ENCODE measurements around the gene BTBD9.

Gene BTBD9

DNA sequence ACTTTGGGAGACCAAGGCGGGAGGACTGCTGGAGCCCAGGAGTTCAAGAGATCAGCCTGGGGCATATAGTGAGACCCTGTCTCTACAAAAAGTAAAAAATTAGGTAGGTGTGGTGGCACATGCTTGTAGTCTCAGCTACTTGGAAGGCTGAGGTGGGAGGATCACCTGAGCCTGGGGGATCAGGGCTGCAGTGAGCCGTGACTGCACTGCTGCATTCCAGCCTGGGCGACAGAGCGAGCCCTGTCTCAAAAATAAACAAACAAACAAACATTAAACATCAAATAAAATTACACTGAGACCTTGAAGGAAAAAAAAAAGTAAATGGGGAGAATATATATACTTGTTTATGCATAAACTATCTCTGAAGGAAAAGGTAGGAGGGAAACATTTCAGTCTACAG lies 432.4 kb downstream of the BTBD9 start:
- H3K4me1 ChIP-seq (ENCODE audit: control insufficient read depth in 5 of 5, insufficient read depth in 5 of 5, low read length in 5 of 5): peaks cover 0 to 8% (median 3%) of the 10 kb centered on the region in 5 donors

DNA sequence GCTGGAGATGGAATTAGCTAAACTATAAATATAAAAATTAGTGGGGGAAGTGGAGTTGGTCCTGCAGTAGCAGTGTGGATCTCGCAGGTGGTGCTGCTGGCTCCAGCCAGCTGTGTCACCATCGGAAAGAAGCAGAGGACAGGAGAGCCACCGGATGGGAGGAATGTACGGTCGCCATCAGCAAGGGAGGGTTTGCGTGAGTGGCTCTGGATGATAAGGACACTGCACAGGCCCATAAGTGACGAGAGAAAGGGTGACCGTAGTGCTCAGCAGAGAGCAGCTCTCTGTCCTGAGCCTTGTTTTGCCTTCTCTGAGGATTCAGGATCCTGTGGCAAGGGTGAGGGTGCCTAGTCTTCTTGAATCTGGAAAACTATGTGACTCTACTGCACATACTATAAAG lies 441.5 kb downstream of the BTBD9 start:
- Histone ChIP-seq H3K4me1 (ENCODE audit: control insufficient read depth in 5 of 5, insufficient read depth in 5 of 5, low read length in 5 of 5) (no peaks in the 10 kb centered on the region), H3K9me3 (ENCODE audit: control insufficient read depth in 5 of 5, low read length in 5 of 5) (no peaks in the 10 kb centered on the region), H3K27me3 (ENCODE audit: control insufficient read depth in 5 of 5, insufficient read depth in 4 of 5, low read length in 5 of 5) (no peaks in the 10 kb centered on the region), H3K9ac (ENCODE audit: low read length in 5 of 5) (no peak overlapping the region), H3K4me3 (ENCODE audit: low read depth in 1 of 5, low read length in 5 of 5) (no peak overlapping the region), H3K27ac (ENCODE audit: low read depth, low read length) (no peak overlapping the region), H3K36me3 (ENCODE audit: control insufficient read depth in 5 of 5, insufficient read depth in 5 of 5, low read length in 5 of 5) (no peaks in the 10 kb centered on the region)

More for the DNA sequence above, 432.4 kb downstream of the BTBD9 start:
- no peak overlapping the region for H3K27ac ChIP-seq (ENCODE audit: low read depth, low read length)
- no peaks in the 10 kb centered on the region for H3K27me3 ChIP-seq (ENCODE audit: control insufficient read depth in 5 of 5, insufficient read depth in 4 of 5, low read length in 5 of 5)
- peaks cover 0 to 3% (median 0%) of the 10 kb centered on the region in 5 donors for H3K9me3 ChIP-seq (ENCODE audit: control insufficient read depth in 5 of 5, low read length in 5 of 5)
- H3K9ac ChIP-seq (ENCODE audit: low read length in 5 of 5): no peak overlapping the region
- peaks cover 0 to 3% (median 0%) of the 10 kb centered on the region in 5 donors for H3K36me3 ChIP-seq (ENCODE audit: control insufficient read depth in 5 of 5, insufficient read depth in 5 of 5, low read length in 5 of 5)
- no peak overlapping the region for H3K4me3 ChIP-seq (ENCODE audit: low read depth in 1 of 5, low read length in 5 of 5)

DNA sequence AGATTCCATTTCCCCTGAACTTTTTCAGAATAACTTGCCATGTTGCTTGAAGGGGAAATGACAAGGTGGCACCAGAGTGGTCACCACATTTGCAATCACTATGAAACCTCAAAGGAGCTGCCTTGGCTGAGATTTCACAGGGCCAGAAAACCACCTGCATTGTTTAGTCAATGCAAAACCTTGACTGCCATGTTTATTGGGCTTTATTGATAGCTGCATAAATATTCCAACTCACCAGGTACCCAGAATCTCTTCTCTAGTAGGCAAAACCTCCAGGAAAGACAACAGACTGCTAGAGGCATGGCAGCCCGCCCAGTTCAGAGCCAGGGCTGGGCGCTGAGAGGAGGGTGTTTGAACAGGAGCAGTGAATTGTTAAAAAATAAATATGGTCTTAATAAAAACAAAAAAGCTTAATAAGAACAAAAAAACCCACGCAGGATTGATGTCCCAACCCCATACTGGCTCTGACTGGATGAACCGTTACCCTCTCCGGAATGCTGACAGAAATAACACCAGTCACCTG lies 444.6 kb downstream of the BTBD9 start:
- no peak overlapping the region for H3K4me3 ChIP-seq (ENCODE audit: low read depth in 1 of 5, low read length in 5 of 5)

DNA sequence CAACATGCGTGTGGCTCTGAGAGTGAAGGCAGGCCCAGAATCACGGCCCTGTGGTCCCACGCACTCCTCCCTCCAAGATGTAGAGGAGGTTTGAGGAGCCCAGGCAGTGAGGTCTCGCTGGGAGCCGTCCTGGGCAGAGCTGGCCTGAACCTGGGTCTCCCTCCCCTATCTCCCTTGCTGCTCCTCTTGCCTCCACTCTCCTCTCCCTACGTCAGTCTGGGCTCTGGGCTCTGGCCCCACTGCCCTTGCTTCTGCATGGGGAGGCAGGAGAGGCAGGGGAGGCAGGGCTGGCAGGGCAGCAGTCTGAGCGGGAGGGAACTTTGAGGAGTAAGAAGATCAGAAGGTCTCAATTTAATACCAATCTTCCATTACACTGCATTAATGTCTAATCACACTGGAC lies 445.1 kb downstream of the BTBD9 start:
- no peaks in the 10 kb centered on the region for H3K36me3 ChIP-seq (ENCODE audit: control insufficient read depth in 5 of 5, insufficient read depth in 5 of 5, low read length in 5 of 5)
- no peaks in the 10 kb centered on the region for H3K27me3 ChIP-seq (ENCODE audit: control insufficient read depth in 5 of 5, insufficient read depth in 4 of 5, low read length in 5 of 5)
- H3K4me1 ChIP-seq (ENCODE audit: control insufficient read depth in 5 of 5, insufficient read depth in 5 of 5, low read length in 5 of 5): no peaks in the 10 kb centered on the region

More for the DNA sequence above, 444.6 kb downstream of the BTBD9 start:
- Histone ChIP-seq H3K36me3 (ENCODE audit: control insufficient read depth in 5 of 5, insufficient read depth in 5 of 5, low read length in 5 of 5) (no peaks in the 10 kb centered on the region), H3K9me3 (ENCODE audit: control insufficient read depth in 5 of 5, low read length in 5 of 5) (no peaks in the 10 kb centered on the region), H3K9ac (ENCODE audit: low read length in 5 of 5) (no peak overlapping the region), H3K4me1 (ENCODE audit: control insufficient read depth in 5 of 5, insufficient read depth in 5 of 5, low read length in 5 of 5) (no peaks in the 10 kb centered on the region), H3K27me3 (ENCODE audit: control insufficient read depth in 5 of 5, insufficient read depth in 4 of 5, low read length in 5 of 5) (no peaks in the 10 kb centered on the region), H3K27ac (ENCODE audit: low read depth, low read length) (no peak overlapping the region)

DNA sequence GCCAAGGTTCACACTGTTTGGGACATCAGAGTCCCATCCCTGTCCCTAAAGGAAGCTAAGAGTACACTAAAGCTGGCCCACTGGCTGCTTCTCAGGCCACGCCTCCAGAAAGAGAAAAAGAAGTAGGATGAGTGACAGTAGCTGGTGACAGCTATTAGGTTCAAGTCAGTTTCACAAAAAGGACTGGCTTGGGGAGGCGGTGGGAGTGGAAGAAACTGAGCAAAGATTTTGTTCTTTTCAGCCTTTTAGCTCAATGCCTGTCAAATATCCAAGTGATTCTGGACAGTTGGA lies 445.5 kb downstream of the BTBD9 start:
- Histone ChIP-seq H3K9me3 (ENCODE audit: control insufficient read depth in 5 of 5, low read length in 5 of 5) (no peaks in the 10 kb centered on the region), H3K27ac (ENCODE audit: low read depth, low read length) (no peak overlapping the region), H3K9ac (ENCODE audit: low read length in 5 of 5) (no peak overlapping the region), H3K36me3 (ENCODE audit: control insufficient read depth in 5 of 5, insufficient read depth in 5 of 5, low read length in 5 of 5) (no peaks in the 10 kb centered on the region), H3K27me3 (ENCODE audit: control insufficient read depth in 5 of 5, insufficient read depth in 4 of 5, low read length in 5 of 5) (no peaks in the 10 kb centered on the region), H3K4me3 (ENCODE audit: low read depth in 1 of 5, low read length in 5 of 5) (no peak overlapping the region), H3K4me1 (ENCODE audit: control insufficient read depth in 5 of 5, insufficient read depth in 5 of 5, low read length in 5 of 5) (no peaks in the 10 kb centered on the region)

More for the DNA sequence above, 445.1 kb downstream of the BTBD9 start:
- H3K9me3 ChIP-seq (ENCODE audit: control insufficient read depth in 5 of 5, low read length in 5 of 5): no peaks in the 10 kb centered on the region
- H3K9ac ChIP-seq (ENCODE audit: low read length in 5 of 5): no peak overlapping the region
- no peak overlapping the region for H3K4me3 ChIP-seq (ENCODE audit: low read depth in 1 of 5, low read length in 5 of 5)
- H3K27ac ChIP-seq (ENCODE audit: low read depth, low read length): no peak overlapping the region

DNA sequence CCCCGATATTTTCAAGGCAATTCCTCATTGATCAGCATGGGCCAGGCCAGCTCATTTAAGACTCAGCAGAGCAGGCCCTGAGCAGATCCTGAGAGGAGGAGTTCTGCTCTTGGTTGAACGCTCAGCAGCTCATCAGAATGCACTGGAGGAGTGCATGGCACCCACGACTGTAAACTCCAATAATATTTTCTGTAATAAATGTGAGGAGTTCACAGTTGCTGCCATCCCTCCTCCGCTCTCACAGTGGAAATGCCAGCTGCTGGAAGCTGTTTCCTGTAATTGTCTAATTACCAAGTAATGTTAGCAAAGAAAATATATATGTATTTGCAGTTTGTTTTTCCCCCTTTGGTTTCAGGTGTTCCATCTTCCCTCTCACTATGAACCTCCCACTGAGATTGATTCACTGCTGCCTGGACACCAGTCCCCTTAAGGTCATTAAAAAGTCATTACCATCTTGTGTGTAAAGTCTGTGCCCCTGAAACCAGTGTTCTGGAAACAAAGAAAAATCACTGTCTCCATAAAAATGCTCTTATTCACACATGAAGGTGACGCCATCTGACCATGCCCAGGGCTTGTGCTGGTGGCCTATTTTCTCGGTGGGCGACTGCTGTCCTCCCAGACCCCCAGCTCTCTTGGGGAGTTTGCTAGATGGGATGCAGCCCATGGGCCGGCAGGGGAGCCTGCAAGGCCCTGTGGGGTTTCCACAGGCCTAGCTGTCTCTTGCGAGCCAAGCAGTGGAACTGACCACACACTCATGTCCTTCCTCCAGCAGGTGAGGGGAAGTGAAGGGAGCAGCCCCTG lies 446.0 kb downstream of the BTBD9 start:
- Histone ChIP-seq H3K9me3 (ENCODE audit: control insufficient read depth in 5 of 5, low read length in 5 of 5) (no peaks in the 10 kb centered on the region), H3K9ac (ENCODE audit: low read length in 5 of 5) (no peak overlapping the region), H3K4me1 (ENCODE audit: control insufficient read depth in 5 of 5, insufficient read depth in 5 of 5, low read length in 5 of 5) (no peaks in the 10 kb centered on the region), H3K4me3 (ENCODE audit: low read depth in 1 of 5, low read length in 5 of 5) (no peak overlapping the region), H3K27ac (ENCODE audit: low read depth, low read length) (no peak overlapping the region), H3K36me3 (ENCODE audit: control insufficient read depth in 5 of 5, insufficient read depth in 5 of 5, low read length in 5 of 5) (peaks cover 0 to 3% (median 0%) of the 10 kb centered on the region in 5 donors), H3K27me3 (ENCODE audit: control insufficient read depth in 5 of 5, insufficient read depth in 4 of 5, low read length in 5 of 5) (no peaks in the 10 kb centered on the region)

DNA sequence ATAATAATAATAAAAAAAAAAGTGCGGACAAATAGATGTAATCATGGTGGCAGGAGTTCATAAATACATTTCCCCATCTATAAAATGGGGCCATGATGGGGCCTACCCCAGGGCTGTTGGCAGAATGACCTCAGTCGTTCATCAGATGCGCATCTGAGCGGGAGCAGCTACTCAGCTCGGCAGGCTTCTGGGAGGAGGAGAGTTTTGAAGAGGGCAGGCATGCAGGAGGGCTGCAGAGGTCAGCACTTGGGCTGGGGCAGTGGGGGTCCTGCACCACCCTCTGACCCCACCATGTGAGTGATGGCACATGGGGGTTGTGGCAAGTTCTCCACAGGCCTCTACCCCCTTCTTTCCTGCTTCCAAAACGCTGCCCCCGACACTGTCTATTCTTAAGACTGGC lies 446.7 kb downstream of the BTBD9 start:
- H3K4me3 ChIP-seq (ENCODE audit: low read depth in 1 of 5, low read length in 5 of 5): no peak overlapping the region

DNA sequence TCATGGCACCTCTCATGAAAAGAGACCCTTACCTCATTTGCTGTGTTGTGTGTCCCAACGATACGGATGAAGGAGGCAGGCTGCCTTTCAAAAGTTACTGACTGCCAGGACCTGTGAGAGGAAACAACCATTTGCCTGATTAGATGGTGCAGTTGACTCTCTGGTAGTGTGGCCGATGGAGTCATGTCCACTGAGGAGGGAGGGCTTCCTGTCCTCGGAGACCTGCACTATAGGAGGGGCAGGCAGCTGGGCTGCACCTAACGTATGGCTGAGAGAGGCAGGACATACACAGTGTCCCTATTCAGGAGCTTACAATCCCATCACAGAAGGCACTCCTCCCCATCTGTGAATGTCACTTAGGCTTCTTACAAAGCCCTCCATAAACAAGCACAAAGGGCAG lies 447.2 kb downstream of the BTBD9 start:
- Histone ChIP-seq H3K4me3 (ENCODE audit: low read depth in 1 of 5, low read length in 5 of 5) (no peak overlapping the region), H3K4me1 (ENCODE audit: control insufficient read depth in 5 of 5, insufficient read depth in 5 of 5, low read length in 5 of 5) (no peaks in the 10 kb centered on the region), H3K9ac (ENCODE audit: low read length in 5 of 5) (no peak overlapping the region), H3K36me3 (ENCODE audit: control insufficient read depth in 5 of 5, insufficient read depth in 5 of 5, low read length in 5 of 5) (peaks cover 0 to 3% (median 0%) of the 10 kb centered on the region in 5 donors), H3K9me3 (ENCODE audit: control insufficient read depth in 5 of 5, low read length in 5 of 5) (no peaks in the 10 kb centered on the region), H3K27ac (ENCODE audit: low read depth, low read length) (no peak overlapping the region), H3K27me3 (ENCODE audit: control insufficient read depth in 5 of 5, insufficient read depth in 4 of 5, low read length in 5 of 5) (no peaks in the 10 kb centered on the region)

More for the DNA sequence above, 446.7 kb downstream of the BTBD9 start:
- no peaks in the 10 kb centered on the region for H3K9me3 ChIP-seq (ENCODE audit: control insufficient read depth in 5 of 5, low read length in 5 of 5)
- no peak overlapping the region for H3K27ac ChIP-seq (ENCODE audit: low read depth, low read length)
- H3K27me3 ChIP-seq (ENCODE audit: control insufficient read depth in 5 of 5, insufficient read depth in 4 of 5, low read length in 5 of 5): no peaks in the 10 kb centered on the region
- H3K36me3 ChIP-seq (ENCODE audit: control insufficient read depth in 5 of 5, insufficient read depth in 5 of 5, low read length in 5 of 5): peaks cover 0 to 3% (median 0%) of the 10 kb centered on the region in 5 donors
- H3K4me1 ChIP-seq (ENCODE audit: control insufficient read depth in 5 of 5, insufficient read depth in 5 of 5, low read length in 5 of 5): no peaks in the 10 kb centered on the region
- no peak overlapping the region for H3K9ac ChIP-seq (ENCODE audit: low read length in 5 of 5)

DNA sequence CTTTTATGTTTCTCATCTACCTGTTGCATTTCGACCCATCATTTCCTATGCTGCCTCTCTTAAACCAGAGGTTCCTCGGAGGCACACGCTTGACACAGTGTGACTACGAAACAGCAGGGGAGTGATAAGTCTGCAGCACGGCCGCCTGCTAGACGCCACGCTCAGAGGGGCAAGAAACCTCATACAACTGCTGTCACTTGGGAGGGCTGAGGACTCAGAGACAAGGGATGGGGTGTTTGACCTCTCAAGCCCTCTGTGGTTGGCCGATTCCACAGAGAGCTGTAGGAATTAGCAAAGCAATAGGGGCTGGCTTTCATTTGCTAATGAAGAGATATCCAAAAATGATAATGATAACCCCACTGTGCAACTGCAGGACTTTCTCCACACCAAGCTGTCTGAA lies 447.7 kb downstream of the BTBD9 start:
- Histone ChIP-seq H3K4me3 (ENCODE audit: low read depth in 1 of 5, low read length in 5 of 5) (no peak overlapping the region), H3K9ac (ENCODE audit: low read length in 5 of 5) (no peak overlapping the region), H3K9me3 (ENCODE audit: control insufficient read depth in 5 of 5, low read length in 5 of 5) (no peaks in the 10 kb centered on the region), H3K27ac (ENCODE audit: low read depth, low read length) (no peak overlapping the region), H3K27me3 (ENCODE audit: control insufficient read depth in 5 of 5, insufficient read depth in 4 of 5, low read length in 5 of 5) (no peaks in the 10 kb centered on the region), H3K36me3 (ENCODE audit: control insufficient read depth in 5 of 5, insufficient read depth in 5 of 5, low read length in 5 of 5) (peaks cover 0 to 5% (median 0%) of the 10 kb centered on the region in 5 donors), H3K4me1 (ENCODE audit: control insufficient read depth in 5 of 5, insufficient read depth in 5 of 5, low read length in 5 of 5) (no peaks in the 10 kb centered on the region)

DNA sequence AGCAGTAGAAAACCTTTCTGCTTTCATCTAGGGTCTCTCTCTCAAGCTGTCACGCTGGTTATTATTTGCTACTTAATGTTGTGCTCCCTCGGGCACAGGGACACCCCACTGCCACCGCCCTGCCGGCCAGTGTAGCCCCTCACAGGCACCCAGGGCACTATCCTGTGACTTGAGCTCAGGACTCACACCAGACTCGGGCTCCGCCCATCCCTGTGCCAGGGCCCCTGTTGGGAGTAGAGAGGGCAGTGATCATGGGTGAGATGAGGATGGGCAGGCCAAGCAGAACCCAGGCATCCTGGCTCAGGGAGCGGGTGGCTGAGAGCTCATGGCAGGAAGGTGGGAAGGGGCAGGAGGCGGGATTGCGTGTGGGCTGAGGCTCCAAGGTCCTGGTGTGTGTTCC lies 448.3 kb downstream of the BTBD9 start:
- H3K27me3 ChIP-seq (ENCODE audit: control insufficient read depth in 5 of 5, insufficient read depth in 4 of 5, low read length in 5 of 5): no peaks in the 10 kb centered on the region
- no peak overlapping the region for H3K27ac ChIP-seq (ENCODE audit: low read depth, low read length)
- H3K9ac ChIP-seq (ENCODE audit: low read length in 5 of 5): no peak overlapping the region
- H3K4me3 ChIP-seq (ENCODE audit: low read depth in 1 of 5, low read length in 5 of 5): no peak overlapping the region
- H3K36me3 ChIP-seq (ENCODE audit: control insufficient read depth in 5 of 5, insufficient read depth in 5 of 5, low read length in 5 of 5): peaks cover 0 to 5% (median 0%) of the 10 kb centered on the region in 5 donors
- H3K9me3 ChIP-seq (ENCODE audit: control insufficient read depth in 5 of 5, low read length in 5 of 5): no peaks in the 10 kb centered on the region
- H3K4me1 ChIP-seq (ENCODE audit: control insufficient read depth in 5 of 5, insufficient read depth in 5 of 5, low read length in 5 of 5): no peaks in the 10 kb centered on the region
